NT2/D1 (cell line): Measurements from ENCODE around the gene CACNG6.

Source experiments
- SUZ12 ChIP-seq: IDR thresholded peaks from 2 replicates; pipeline ENCODE4 v1.6.1; 2011; ENCODE audit not compliant: insufficient read length, insufficient read depth; ENCODE audit errors: extremely low read depth
- YY1 ChIP-seq: IDR thresholded peaks from 2 replicates; pipeline ENCODE4 v1.6.1; 2011; ENCODE audit not compliant: insufficient read length, insufficient read depth
- ZNF274 ChIP-seq: IDR thresholded peaks from 2 replicates; pipeline ENCODE4 v1.6.1; 2011; ENCODE audit warnings: mild to moderate bottlenecking, low read depth, low read length

DNA sequence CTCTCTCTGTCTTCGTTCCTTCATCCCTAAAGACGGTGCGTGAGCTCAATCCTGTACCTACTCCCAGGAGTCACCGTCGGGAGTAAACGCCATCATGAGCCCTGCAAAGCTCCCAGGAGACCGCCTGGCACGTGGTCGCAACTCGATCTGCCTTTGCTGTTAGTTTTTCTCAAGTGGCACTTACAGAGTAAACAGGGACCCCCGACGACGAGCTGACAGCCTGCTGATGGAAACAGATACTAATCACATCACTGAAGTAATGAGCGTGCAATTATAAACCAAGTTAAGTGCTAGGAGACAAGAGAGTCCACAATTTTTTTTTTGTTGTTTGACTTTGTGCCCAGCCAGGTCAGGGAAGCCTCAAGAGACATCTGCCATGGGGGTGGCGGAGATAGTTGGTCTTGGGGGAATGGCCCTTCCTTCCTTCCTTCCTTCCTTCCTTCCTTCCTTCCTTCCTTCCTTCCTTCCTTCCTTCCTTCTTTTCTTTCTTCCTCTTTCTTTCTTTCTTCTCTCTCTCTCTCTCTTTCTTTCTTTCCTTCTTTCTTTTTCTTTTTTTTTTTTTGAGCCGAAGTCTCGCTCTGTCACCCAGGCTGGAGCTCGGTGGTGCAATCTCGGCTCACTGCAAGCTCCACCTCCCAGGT is 23.6 kb downstream of the CACNG6 start:
- TF ChIP-seq SUZ12 (no peak), ZNF274 (no peak), YY1 (no peak)
